Pancreas (tissue), 10 donors: ENCODE measurements around the gene ZNF502. TPM values are rescaled to one million over a fixed set of nuclear protein-coding genes. Genes with fewer than 3 reads are reported as not detected.

Experiments
- ATAC-seq, 4 donors: fragments of 200-7000 bp; cut with Tn5 transposase; one replicate each; pipeline versions ENCODE4 v1.8.0 to v1.9.1; 2020; ENCODE audit warnings: mild to moderate bottlenecking in 4 of 4, moderate library complexity in 4 of 4
- DNase-seq, 6 donors: peaks; one replicate each; pipeline ENCODE4 v3.0.0-alpha.2; 2020
- FAIRE-seq: peaks from 2 replicates; lab custom pipeline; 2012; peaks lifted over from hg19 to GRCh38; lab: Jason Lieb, UNC
- H3K27ac ChIP-seq, 4 donors: fragments of 200-600 bp; sonication (generic); 1 replicate in 3 of 4; 2 replicates in 1 of 4; pipeline versions ENCODE4 v1.5.0 to v1.8.0; 2020
- H3K27me3 ChIP-seq, 4 donors: fragments of 200-600 bp; one replicate each; pipeline ENCODE4 v1.8.0; 2021
- H3K36me3 ChIP-seq, 3 donors: fragments of 200-600 bp; sonication (generic) in 1 of 3; one replicate each; pipeline versions ENCODE4 v1.5.0 to v1.8.0; 2020 to 2021
- H3K4me1 ChIP-seq, 3 donors: fragments of 200-600 bp; one replicate each; pipeline ENCODE4 v1.8.0; 2021
- H3K4me3 ChIP-seq, 4 donors: fragments of 200-600 bp; sonication (generic) in 2 of 4; one replicate each; pipeline versions ENCODE4 v1.5.0 to v1.8.0; 2020 to 2021
- H3K9me3 ChIP-seq, 4 donors: fragments of 200-600 bp; one replicate each; pipeline ENCODE4 v1.8.0; 2021
- CTCF ChIP-seq, 4 donors: fragments of 200-600 bp; sonication (generic) in 3 of 4; IDR thresholded peaks; one replicate each; pipeline versions ENCODE4 v1.5.0 to v1.8.0; 2021; ENCODE audit warnings: antibody characterized with exemption in 4 of 4
- WGBS, 2 donors: extraction: QIAGEN DNeasy Blood & Tissue Kit; methylation state at CpG; one replicate each; pipeline ENCODE4 v1.1.7; 2013; 5-methylcytosine and 5-hydroxymethylcytosine counted together
- intact Hi-C, 3 donors: fragments of 100-400 bp; cut with DNase I; formaldehyde crosslinking; loops; one replicate each; pipeline versions ENCODE4 v1.11.1 to v1.14.2; 2022
- polyA plus RNA-seq, 2 donors: library from polyadenylated mRNA; stranded (reverse); fragments of 200-250 nt; gene quantifications; one replicate each; pipeline ENCODE4 v1.2.3, GENCODE V29; 2013
- total RNA-seq, 6 donors: library from RNA; stranded (reverse); fragmentation: NEBNext Ultra II Directional in 4 of 6; extraction: Animal tissue kit (Norgen Biotek cat#: 25700) in 4 of 6; gene quantifications; one replicate each; pipeline versions ENCODE4 v1.2.1 to v1.2.4, GENCODE V29; 2021 to 2023
- donor health status: healthy with polysubstance abuse.
- donor health status: DM: no; HTN: no; CAD: no; lungs with moderate emphysema.
- donor health status: DM: no; HTN: no; CAD: no.
- donor health status: control.
- donor health status: control.
- donor health status: Bipolar disorder and iron deficiency.
- donor health status: DM: yes; HTN: yes; CAD: no.
- donor health status: DM: no; HTN: no; CAD: no.
- donor health status: DM: no; HTN: no; CAD: no.
- donor health status: DM: yes; HTN: yes; CAD: no.

Gene ZNF502
- total and polyA plus RNA-seq, 8 donors = 1.5 to 5.2 (median 2.6) TPM

- intact Hi-C loops = no loop called here
- Histone ChIP-seq H3K27ac (no peak overlapping the region), H3K27me3 (no peaks in the 10 kb centered on the region), H3K4me1 (no peaks in the 10 kb centered on the region), H3K9me3 (peaks cover 0 to 3% (median 0%) of the 10 kb centered on the region in 4 donors), H3K36me3 (no peaks in the 10 kb centered on the region), H3K4me3 (no peak overlapping the region)
- ATAC-seq (no peak), DNase-seq (no peak), FAIRE-seq (no peak)
- no peak for TF ChIP-seq CTCF (IDR thresholded peaks at IDR 0.05)
- WGBS, 2 donors = 96 to 97% methylated on average over 1 of the region's 1 CpG
Measured at GRCh38 chr3:44772099-44772442, 59.6 kb downstream of the ZNF502 start.

Other genes starting within 250 kb of the ZNF502 start
- 10 to 100 TPM in 1 of 6 donors, 1 to 10 TPM in 5; 5.1 to 12.9 (median 8.2) TPM for gene ZNF445, start 235.0 kb upstream of the ZNF502 start, total RNA-seq
- gene ZNF445, start 235.0 kb upstream of the ZNF502 start, polyA plus RNA-seq = 1 to 10 TPM; 3.8 to 5.2 TPM
- gene ZKSCAN7, start 157.5 kb upstream of the ZNF502 start, total RNA-seq = 1 to 10 TPM; 1.3 to 5.2 (median 2.1) TPM
- gene ZKSCAN7, start 157.5 kb upstream of the ZNF502 start, polyA plus RNA-seq = 1 to 10 TPM; 2.4 to 2.5 TPM
- gene ZNF660, start 127.7 kb upstream of the ZNF502 start, total RNA-seq = 1 to 10 TPM in 4 of 6 donors, under 1 TPM in 2; 0.66 to 1.9 (median 1.5) TPM
- gene ZNF660, start 127.7 kb upstream of the ZNF502 start, polyA plus RNA-seq = 1 to 10 TPM in 1 of 2 donors, under 1 TPM in 1; 0.76 to 1.1 TPM
- 10 to 100 TPM in 1 of 6 donors, 1 to 10 TPM in 5; 5.4 to 12.1 (median 6.7) TPM for gene ZNF197, start 87.6 kb upstream of the ZNF502 start, total RNA-seq
- gene ZNF197, start 87.6 kb upstream of the ZNF502 start, polyA plus RNA-seq = 1 to 10 TPM; 5.3 to 7.2 TPM
- gene ZNF35, start 63.9 kb upstream of the ZNF502 start, total RNA-seq = 1 to 10 TPM; 2.6 to 5.1 (median 3.0) TPM
- 1 to 10 TPM; 1.8 to 3.1 TPM for gene ZNF35, start 63.9 kb upstream of the ZNF502 start, polyA plus RNA-seq
- gene ZNF501, start 17.0 kb downstream of the ZNF502 start, total RNA-seq = 1 to 10 TPM; 1.3 to 4.0 (median 2.4) TPM
- 1 to 10 TPM in 1 of 2 donors, under 1 TPM in 1; 0.84 to 1.9 TPM for gene ZNF501, start 17.0 kb downstream of the ZNF502 start, polyA plus RNA-seq
- gene KIAA1143, start 49.0 kb downstream of the ZNF502 start, total RNA-seq = 10 to 100 TPM in 5 of 6 donors, 1 to 10 TPM in 1; 9.9 to 19.3 (median 11.9) TPM
- gene KIAA1143, start 49.0 kb downstream of the ZNF502 start, polyA plus RNA-seq = 1 to 10 TPM; 4.3 to 6.8 TPM
- gene KIF15, start 49.1 kb downstream of the ZNF502 start, total RNA-seq = under 1 TPM; 0.09 to 0.62 (median 0.35) TPM
- under 1 TPM; 0.16 to 0.19 TPM for gene KIF15, start 49.1 kb downstream of the ZNF502 start, polyA plus RNA-seq
- 10 to 100 TPM in 1 of 6 donors, 1 to 10 TPM in 5; 4.3 to 11.2 (median 6.2) TPM for gene TMEM42, start 149.3 kb downstream of the ZNF502 start, total RNA-seq
- gene TMEM42, start 149.3 kb downstream of the ZNF502 start, polyA plus RNA-seq = 10 to 100 TPM; 15.7 to 20.0 TPM
- gene TGM4, start 161.9 kb downstream of the ZNF502 start, total RNA-seq = not detected
- gene TGM4, start 161.9 kb downstream of the ZNF502 start, polyA plus RNA-seq = not detected